ENCODE results near the gene EXOC4. TPM values are rescaled to one million over a fixed set of nuclear protein-coding genes. Genes with fewer than 3 reads are reported as not detected.

Gene EXOC4
- total and polyA plus RNA-seq, 2 of the 8 experiments (the other 6 are each of a cell fraction or from before 2014, with no cell fraction given): 27.0 to 67.3 TPM

DNA sequence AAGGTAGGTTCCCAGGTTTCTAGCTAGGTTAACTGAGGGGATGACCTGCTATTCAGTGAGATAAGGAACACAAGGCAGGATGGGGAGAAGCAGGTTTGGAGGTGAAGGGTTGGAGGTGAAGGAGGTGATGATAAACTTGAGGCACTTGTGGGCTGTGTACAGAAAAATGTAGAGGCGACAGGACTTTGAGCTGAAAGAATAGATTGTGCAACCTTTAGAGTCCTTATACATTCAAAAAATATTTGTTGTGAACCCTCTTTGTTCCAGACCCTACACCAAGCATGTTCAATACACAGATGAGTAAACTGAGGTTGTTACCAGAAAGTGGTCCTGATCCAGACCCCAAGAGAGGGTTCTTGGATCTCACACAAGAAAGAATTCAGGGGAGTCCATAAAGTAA, 828.8 kb downstream of the EXOC4 start:
- H3K23me2 ChIP-seq (ENCODE audit: low read depth, low read length): no peaks in the 10 kb centered on the region
- no peak overlapping the region for H3K27ac ChIP-seq (ENCODE audit: low read depth, low read length)
- no peaks in the 10 kb centered on the region for H3K79me1 ChIP-seq (ENCODE audit: low read depth, low read length)
- H2BK120ac ChIP-seq (replicated peaks; ENCODE audit: low read depth, low read length): no peak overlapping the region
- no peak overlapping the region for H2AK5ac ChIP-seq (ENCODE audit: low read depth, low read length)
- no peaks in the 10 kb centered on the region for H3K79me2 ChIP-seq (ENCODE audit: control insufficient read depth in 1 of 2, insufficient read depth in 2 of 2, low read length in 2 of 2)
- peaks cover 0 to 7% of the 10 kb centered on the region in 2 experiments; a peak in 1 of 4 replicates for H3K9me3 ChIP-seq (ENCODE audit: insufficient read depth in 2 of 2, low read depth in 1 of 2, low read length in 1 of 2)
- H4K5ac ChIP-seq (ENCODE audit: insufficient read length, low read depth, low read length): no peak overlapping the region
- no peaks in the 10 kb centered on the region for H4K20me1 ChIP-seq (replicated peaks in 1 of 2; ENCODE audit: control insufficient read depth in 1 of 2, insufficient read depth in 2 of 2, low read length in 2 of 2)
- H3K56ac ChIP-seq (replicated peaks; ENCODE audit: insufficient read length, low read depth, low read length): no peak overlapping the region
- no peak overlapping the region for H4K8ac ChIP-seq (ENCODE audit: extremely low read depth, insufficient read depth, low read length)
- no peak overlapping the region for H3K4ac ChIP-seq (replicated peaks; ENCODE audit: insufficient read length, low read depth, low read length)
- no peak overlapping the region for H3K9ac ChIP-seq (replicated peaks in 1 of 4; ENCODE audit: extremely low read depth in 1 of 4, low read depth in 3 of 4, low read length in 3 of 4)
- H3K4me3 ChIP-seq (ENCODE audit: extremely low read depth in 1 of 4, insufficient read depth in 2 of 4, low read depth in 3 of 4, low read length in 4 of 4): no peak overlapping the region
- H3K4me1 ChIP-seq (replicated peaks in 1 of 4; ENCODE audit: control insufficient read depth in 3 of 4, insufficient read depth in 4 of 4, low read length in 3 of 4): no peaks in the 10 kb centered on the region
- H3K23ac ChIP-seq (ENCODE audit: insufficient read length): no peak overlapping the region
- no peak overlapping the region for H4K91ac ChIP-seq (replicated peaks; ENCODE audit: insufficient read length, low read length)
- DNase-seq (ENCODE audit: low read depth in 1 of 2, low spot score in 2 of 2) (no peak), FAIRE-seq (no peak)
- no peak overlapping the region for H3K14ac ChIP-seq (ENCODE audit: insufficient read length)
- H2BK20ac ChIP-seq (ENCODE audit: low read length): no peak overlapping the region
- no peak overlapping the region for H3K18ac ChIP-seq (ENCODE audit: extremely low read depth, low read length)
- H3K27me3 ChIP-seq (replicated peaks in 1 of 4; ENCODE audit: control insufficient read depth in 3 of 4, extremely low read depth in 1 of 4, insufficient read depth in 3 of 4, low read length in 3 of 4): no peaks in the 10 kb centered on the region
- CTCF ChIA-PET (ENCODE audit: partially characterized antibody): no interaction called here
- no peak overlapping the region for H2BK5ac ChIP-seq (ENCODE audit: low read depth, low read length)
- H3K4me2 ChIP-seq (ENCODE audit: insufficient read depth in 1 of 2, low read depth in 2 of 2, low read length in 2 of 2): no peak overlapping the region
- 85% methylated on average over 1 of the region's 1 CpG; no CpG with 5 or more reads in 1 of the 2 experiments for WGBS, 2 experiments (ENCODE audit: extremely low coverage in 1 of 2, insufficient coverage in 1 of 2, insufficient read length in 1 of 2, insufficient replicate concordance in 2 of 2, low coverage in 1 of 2, low lambda C conversion rate in 2 of 2, missing lambda C conversion rate in 1 of 2)
- H2BK12ac ChIP-seq (ENCODE audit: low read depth, low read length): no peak overlapping the region
- no peak overlapping the region for H2AFZ ChIP-seq (ENCODE audit: low read length)
- H3K36me3 ChIP-seq (ENCODE audit: control insufficient read depth in 2 of 4, insufficient read depth in 4 of 4, low read length in 3 of 4): peaks cover 0 to 2% (median 0%) of the 10 kb centered on the region in 4 experiments; a peak in 1 of 8 replicates
- POLR2A ChIA-PET (ENCODE audit: partially characterized antibody): interaction anchor here (1.2 kb wide), 1 partner anchor 13 kb away, joined by 3 read pairs; no protein-coding TSS in a partner anchor
- H2BK15ac ChIP-seq (ENCODE audit: low read length): no peak overlapping the region
- no peak for TF ChIP-seq GTF2F1 (IDR thresholded peaks at IDR 0.05; ENCODE audit: borderline replicate concordance, low read depth, low read length)
